GM12874 (cell line): ENCODE data around the gene MYLK4.

ENCODE experiments used
- CTCF ChIP-seq: IDR thresholded peaks from 2 replicates; pipeline ENCODE4 v1.5.1; 2011; ENCODE audit warnings: low read depth, mild to moderate bottlenecking, control low read depth, low read length, moderate library complexity; ENCODE audit not compliant: insufficient read depth

Gene MYLK4

GRCh38 chr6:2669067-2669700, 81.5 kb downstream of the MYLK4 start:
- no peak for TF ChIP-seq CTCF

- no peak for TF ChIP-seq CTCF
These were observed 83.1 kb downstream of the MYLK4 start for GRCh38 chr6:2667617-2668016.

- TF ChIP-seq CTCF, result no peak
These were observed 83.7 kb downstream of the MYLK4 start for GRCh38 chr6:2666906-2667575.

GRCh38 chr6:2665146-2666070, 85.3 kb downstream of the MYLK4 start:
- TF ChIP-seq CTCF, result no peak

- TF ChIP-seq CTCF, result no peak
These were observed 87.6 kb downstream of the MYLK4 start for GRCh38 chr6:2663123-2663522.

- TF ChIP-seq CTCF, result no peak
These were observed 89.1 kb downstream of the MYLK4 start for GRCh38 chr6:2661651-2662050.

- no peak for TF ChIP-seq CTCF
These were observed 90.8 kb downstream of the MYLK4 start for GRCh38 chr6:2659882-2660281.
